ENCODE data around the gene CHAC2.
"Not testable (repeated sequence)": the region's sequence is repeated elsewhere in the genome, so short reads cannot be mapped to it uniquely, and the experiment has no call there.

CHAC2 gene

GRCh38 chr2:53767405-53768241 is at the start of gene CHAC2:
TSS of gene CHAC2 (plus strand) at chr2:53767804. CDS start at chr2:53767887, 83 bp downstream.
- peak; percentile 90 for DNase-seq (ENCODE audit: low spot score)

GRCh38 chr2:53720944-53721343 is 46.7 kb upstream of the CHAC2 start:
- not testable (repeated sequence) for DNase-seq (ENCODE audit: low spot score)

- no peak for DNase-seq (ENCODE audit: low spot score)
Measured at GRCh38 chr2:53724536-53724935, 43.1 kb upstream of the CHAC2 start.

GRCh38 chr2:53725662-53726061 is 41.9 kb upstream of the CHAC2 start:
- no peak for DNase-seq (ENCODE audit: low spot score)

GRCh38 chr2:53727921-53728320 is 39.7 kb upstream of the CHAC2 start:
- DNase-seq (ENCODE audit: low spot score) = no peak

- DNase-seq (ENCODE audit: low spot score) = no peak
Measured at GRCh38 chr2:53729143-53729762, 38.4 kb upstream of the CHAC2 start.

- DNase-seq (ENCODE audit: low spot score) = no peak
Measured at GRCh38 chr2:53737091-53737490, 30.5 kb upstream of the CHAC2 start.

GRCh38 chr2:53739032-53739431 is 28.6 kb upstream of the CHAC2 start:
- DNase-seq (ENCODE audit: low spot score) = no peak

- DNase-seq (ENCODE audit: low spot score) = peak; percentile 60
Measured at GRCh38 chr2:53740170-53740569, 27.4 kb upstream of the CHAC2 start.

GRCh38 chr2:53744395-53745065 is 23.1 kb upstream of the CHAC2 start:
- DNase-seq (ENCODE audit: low spot score) = no peak

GRCh38 chr2:53750041-53750768 is 17.4 kb upstream of the CHAC2 start:
- DNase-seq (ENCODE audit: low spot score) = no peak

GRCh38 chr2:53751728-53752127 is 15.9 kb upstream of the CHAC2 start:
- DNase-seq (ENCODE audit: low spot score) = no peak

GRCh38 chr2:53752385-53752784 is 15.2 kb upstream of the CHAC2 start:
- no peak for DNase-seq (ENCODE audit: low spot score)

- DNase-seq (ENCODE audit: low spot score) = no peak
Measured at GRCh38 chr2:53753041-53753440, 14.6 kb upstream of the CHAC2 start.

- DNase-seq (ENCODE audit: low spot score) = peak; percentile 83
Measured at GRCh38 chr2:53755121-53755520, 12.5 kb upstream of the CHAC2 start.

GRCh38 chr2:53756644-53757043 is 11.0 kb upstream of the CHAC2 start:
- no peak for DNase-seq (ENCODE audit: low spot score)

GRCh38 chr2:53757206-53757605 is 10.4 kb upstream of the CHAC2 start:
- DNase-seq (ENCODE audit: low spot score) = not testable (repeated sequence)

- no peak for DNase-seq (ENCODE audit: low spot score)
Measured at GRCh38 chr2:53765767-53766166, 1.8 kb upstream of the CHAC2 start.

GRCh38 chr2:53768242-53768542 is 588 bp downstream of the CHAC2 start:
- peak; percentile 55 for DNase-seq (ENCODE audit: low spot score)

- no peak for DNase-seq (ENCODE audit: low spot score)
Measured at GRCh38 chr2:53769318-53769945, 1.8 kb downstream of the CHAC2 start.

GRCh38 chr2:53770264-53770663 is 2.7 kb downstream of the CHAC2 start:
- peak; percentile 77 for DNase-seq (ENCODE audit: low spot score)

- DNase-seq (ENCODE audit: low spot score) = no peak
Measured at GRCh38 chr2:53777134-53777533, 9.5 kb downstream of the CHAC2 start.
